SK-N-SH (cell line): Measurements from ENCODE around the gene EDA. TPM values are rescaled to one million over a fixed set of nuclear protein-coding genes. Genes with fewer than 3 reads are reported as not detected.

Experiments used
- CTCF ChIA-PET: fragments of 300-600, 350-600 bp; formaldehyde crosslinking; extraction: SDS; loops from one replicate; lab custom pipeline; 2021; lab: Yijun Ruan, JAX
- POLR2A ChIA-PET: fragments of 350-600 bp; sonication (Branson Sonifier 250); formaldehyde crosslinking; extraction: SDS; loops from one replicate; lab custom pipeline; 2020; ENCODE audit warnings: antibody characterized with exemption, inconsistent platforms; lab: Yijun Ruan, JAX
- DNase-seq: peaks from one replicate; pipeline ENCODE4 v3.0.0; 2012
- H2AFZ ChIP-seq: fragments of 200-600 bp; sonication (generic); 2 replicates; pipeline ENCODE4 v1.8.1; 2016; ENCODE audit warnings: antibody characterized with exemption, mild to moderate bottlenecking, low read depth
- H3F3A ChIP-seq: fragments of 200-600 bp; sonication (generic); replicated peaks from 2 replicates; pipeline ENCODE3; 2016; ENCODE audit warnings: antibody characterized with exemption, mild to moderate bottlenecking; ENCODE audit not compliant: insufficient read depth
- H3K27ac ChIP-seq, 2 experiments: fragments of 200-500 bp in 1 of 2; fragments of 200-600 bp in 1 of 2; sonication (Bioruptor generic) in 1 of 2; sonication (generic), shearing (Covaris generic) in 1 of 2; 2 replicates each; pipeline versions ENCODE4 v1.5.1 to v1.6.1; 2014 to 2016; ENCODE audit warnings: low read depth in 2 of 2, inconsistent platforms in 1 of 2, low read length in 1 of 2, mild to moderate bottlenecking in 1 of 2, mixed read lengths in 1 of 2
- H3K27me3 ChIP-seq: fragments of 200-600 bp; sonication (generic), shearing (Covaris generic); 2 replicates; pipeline ENCODE4 v1.6.1; 2016; ENCODE audit warnings: mixed run types; ENCODE audit not compliant: insufficient read depth
- H3K36me3 ChIP-seq, 2 experiments: fragments of 200-500 bp in 1 of 2; fragments of 200-600 bp in 1 of 2; sonication (Bioruptor generic) in 1 of 2; sonication (generic) in 1 of 2; replicated peaks in 1 of 2; 2 replicates each; pipeline versions ENCODE3 to v1.5.1; 2014 to 2016; ENCODE audit warnings: low read length in 1 of 2, mild to moderate bottlenecking in 1 of 2; ENCODE audit not compliant: insufficient read depth in 2 of 2, control insufficient read depth in 1 of 2
- H3K4me1 ChIP-seq, 2 experiments: fragments of 200-500 bp in 1 of 2; fragments of 200-600 bp in 1 of 2; sonication (Bioruptor generic) in 1 of 2; sonication (generic), shearing (Covaris generic) in 1 of 2; 2 replicates each; pipeline versions ENCODE4 v1.5.1 to v1.6.1; 2014 to 2016; ENCODE audit warnings: low read depth in 1 of 2, low read length in 1 of 2, mixed run types in 1 of 2; ENCODE audit not compliant: insufficient read depth in 2 of 2, control insufficient read depth in 1 of 2
- H3K4me2 ChIP-seq: fragments of 200-600 bp; sonication (generic), shearing (Covaris generic); 2 replicates; pipeline ENCODE4 v1.6.1; 2017; ENCODE audit warnings: mixed run types
- H3K4me3 ChIP-seq, 2 experiments: fragments of 200-500 bp in 1 of 2; fragments of 200-600 bp in 1 of 2; sonication (Bioruptor generic) in 1 of 2; sonication (generic), shearing (Covaris generic) in 1 of 2; 2 replicates each; pipeline versions ENCODE4 v1.5.1 to v1.8.1; 2014 to 2016; ENCODE audit warnings: low read depth in 2 of 2, inconsistent platforms in 1 of 2, low read length in 1 of 2, mild to moderate bottlenecking in 1 of 2, mixed read lengths in 1 of 2, moderate library complexity in 1 of 2
- H3K79me2 ChIP-seq: fragments of 200-600 bp; sonication (generic); 2 replicates; pipeline ENCODE4 v1.8.1; 2017; ENCODE audit warnings: mild to moderate bottlenecking; ENCODE audit not compliant: insufficient read depth
- H3K9ac ChIP-seq: fragments of 200-600 bp; sonication (generic); 2 replicates; pipeline ENCODE4 v1.6.1; 2017; ENCODE audit warnings: mixed run types
- H3K9me2 ChIP-seq: fragments of 200-600 bp; sonication (generic); 2 replicates; pipeline ENCODE4 v1.6.1; 2017; ENCODE audit warnings: mixed run types
- H3K9me3 ChIP-seq: fragments of 200-600 bp; sonication (generic); 2 replicates; pipeline ENCODE4 v1.6.1; 2017; ENCODE audit warnings: mixed run types, mild to moderate bottlenecking, moderate library complexity
- H4K20me1 ChIP-seq: fragments of 200-600 bp; sonication (generic); 2 replicates; pipeline ENCODE4 v1.6.1; 2017; ENCODE audit warnings: mild to moderate bottlenecking, mixed run types; ENCODE audit not compliant: insufficient read depth
- ELF1 ChIP-seq: IDR thresholded peaks from 2 replicates; pipeline ENCODE4 v1.4.0; 2012
- EZH2phosphoT487 ChIP-seq: fragments of 200-600 bp; sonication (generic); IDR thresholded peaks from 2 replicates; pipeline ENCODE4 v1.6.1; 2017; ENCODE audit warnings: low read depth, mixed run types, mild to moderate bottlenecking, antibody characterized with exemption, moderate library complexity, borderline replicate concordance
- FOSL2 ChIP-seq: IDR thresholded peaks from 2 replicates; pipeline ENCODE4 v1.4.0; 2012; ENCODE audit warnings: low read depth, mild to moderate bottlenecking, moderate library complexity, borderline replicate concordance
- FOXJ3 ChIP-seq: sonication (generic); formaldehyde crosslinking; IDR thresholded peaks from 2 replicates; pipeline ENCODE4 v1.5.1; 2020; ENCODE audit warnings: mild to moderate bottlenecking, missing genetic modification reagents
- GATA2 ChIP-seq: sonication (generic); formaldehyde crosslinking; IDR thresholded peaks from 2 replicates; pipeline ENCODE4 v1.5.0; 2020; ENCODE audit warnings: mild to moderate bottlenecking, missing genetic modification reagents
- IRF3 ChIP-seq: fragments of 150-350 bp; IDR thresholded peaks from 2 replicates; pipeline ENCODE4 v1.6.1; 2016; ENCODE audit warnings: mild to moderate bottlenecking, low read depth, low read length
- JUND ChIP-seq: IDR thresholded peaks from 2 replicates; pipeline ENCODE4 v1.4.0; 2012
- MAX ChIP-seq: IDR thresholded peaks from 2 replicates; pipeline ENCODE4 v1.4.0; 2012; ENCODE audit warnings: low read depth
- MEF2A ChIP-seq: IDR thresholded peaks from 2 replicates; pipeline ENCODE4 v1.4.0; 2012; ENCODE audit warnings: low read depth, borderline replicate concordance
- NRF1 ChIP-seq: IDR thresholded peaks from 2 replicates; pipeline ENCODE4 v1.6.1; 2012; ENCODE audit warnings: low read depth, mild to moderate bottlenecking, low read length
- REST ChIP-seq: IDR thresholded peaks from 2 replicates; pipeline ENCODE4 v1.6.1; 2012; ENCODE audit warnings: mild to moderate bottlenecking, low read depth, low read length, moderate library complexity
- RFX5 ChIP-seq: IDR thresholded peaks from 2 replicates; pipeline ENCODE4 v1.6.1; 2012; ENCODE audit warnings: mild to moderate bottlenecking, improper control_type of control experiment, low read length
- SIN3A ChIP-seq: IDR thresholded peaks from 2 replicates; pipeline ENCODE4 v1.6.1; 2012; ENCODE audit warnings: low read depth, mild to moderate bottlenecking, low read length, moderate library complexity, borderline replicate concordance
- SMC3 ChIP-seq: IDR thresholded peaks from 2 replicates; pipeline ENCODE4 v1.6.1; 2012; ENCODE audit warnings: low read depth, low read length, improper control_type of control experiment
- TCF12 ChIP-seq: IDR thresholded peaks from 2 replicates; pipeline ENCODE4 v1.4.0; 2012
- TEAD4 ChIP-seq: IDR thresholded peaks from 2 replicates; pipeline ENCODE4 v1.4.0; 2012; ENCODE audit warnings: mild to moderate bottlenecking, borderline replicate concordance; ENCODE audit not compliant: insufficient read depth
- USF2 ChIP-seq: fragments of 150-350 bp; IDR thresholded peaks from 2 replicates; pipeline ENCODE4 v1.6.1; 2017; ENCODE audit warnings: antibody characterized with exemption, low read length, low read depth, borderline replicate concordance
- WGBS: methylation state at CpG from one replicate; pipeline ENCODE4 v1.1.6; 2017; ENCODE audit warnings: low lambda C conversion rate; 5-methylcytosine and 5-hydroxymethylcytosine counted together
- polyA plus RNA-seq, 3 experiments: library from polyadenylated mRNA; depleted of rRNA; stranded (reverse); fragments of >200 nt; gene quantifications; 2 replicates each; pipeline ENCODE4 v1.2.3, GENCODE V29; 2012
- TF ChIP-seq, protein P1 (sequence below): IDR thresholded peaks from 2 replicates; pipeline ENCODE4; 2012

Gene EDA
- polyA plus RNA-seq, 1 of the 3 experiments (the other 2 are of a cell fraction), result 0.02 TPM

DNA sequence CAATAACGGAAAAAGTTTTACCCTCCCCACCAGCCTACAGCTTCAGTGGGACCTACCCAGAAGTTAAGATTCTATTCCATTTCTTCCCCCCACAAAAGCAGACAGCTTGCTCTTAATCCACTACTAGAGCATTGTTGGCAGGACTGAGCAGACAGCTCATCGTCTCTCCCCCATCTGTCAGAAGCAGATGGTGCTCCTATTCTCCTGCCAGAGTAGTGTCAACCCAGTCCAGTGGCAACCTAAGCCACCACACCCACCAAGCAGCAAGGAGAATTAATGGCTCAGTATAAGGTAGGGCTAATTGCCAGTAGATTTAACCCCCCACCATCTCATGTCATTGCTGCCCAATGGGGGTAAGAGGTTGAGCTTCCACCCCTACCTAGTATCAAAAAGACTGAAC, 371.8 kb downstream of the EDA start:
- H3K27me3 ChIP-seq, result no peaks in the 10 kb centered on the region; the same call in 1 of the 2 replicates
- H3F3A ChIP-seq, result no peaks in the 10 kb centered on the region
- WGBS, result 12% methylated on average over 2 of the region's 2 CpGs
- H3K9me2 ChIP-seq, result no peaks in the 10 kb centered on the region
- H3K9me3 ChIP-seq, result no peaks in the 10 kb centered on the region
- H2AFZ ChIP-seq, result no peak overlapping the region
- ChIA-PET POLR2A (no interaction called here), CTCF (interaction anchor here (0.6 kb wide), 1 partner anchor 717 kb away, joined by 3 read pairs; no protein-coding TSS in a partner anchor)
- no peak for DNase-seq
- no peak for TF ChIP-seq TEAD4
- TF ChIP-seq SMC3, result no peak
- TF ChIP-seq GATA2 (CRISPR knock-in tag), result no peak
- TF ChIP-seq ELF1, result no peak
- TF ChIP-seq IRF3, result no peak
- no peak for TF ChIP-seq USF2
- no peak for TF ChIP-seq TCF12
- TF ChIP-seq NRF1, result no peak
- TF ChIP-seq, protein P1, sequence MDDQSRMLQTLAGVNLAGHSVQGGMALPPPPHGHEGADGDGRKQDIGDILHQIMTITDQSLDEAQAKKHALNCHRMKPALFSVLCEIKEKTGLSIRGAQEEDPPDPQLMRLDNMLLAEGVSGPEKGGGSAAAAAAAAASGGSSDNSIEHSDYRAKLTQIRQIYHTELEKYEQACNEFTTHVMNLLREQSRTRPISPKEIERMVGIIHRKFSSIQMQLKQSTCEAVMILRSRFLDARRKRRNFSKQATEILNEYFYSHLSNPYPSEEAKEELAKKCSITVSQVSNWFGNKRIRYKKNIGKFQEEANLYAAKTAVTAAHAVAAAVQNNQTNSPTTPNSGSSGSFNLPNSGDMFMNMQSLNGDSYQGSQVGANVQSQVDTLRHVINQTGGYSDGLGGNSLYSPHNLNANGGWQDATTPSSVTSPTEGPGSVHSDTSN, result no peak
- no peak for TF ChIP-seq REST
- H3K4me1 ChIP-seq, result no peaks in the 10 kb centered on the region
- H3K27ac ChIP-seq, result no peak overlapping the region
- no peak overlapping the region for H3K9ac ChIP-seq
- no peak overlapping the region for H3K4me2 ChIP-seq
- no peaks in the 10 kb centered on the region for H3K79me2 ChIP-seq
- H4K20me1 ChIP-seq, result no peaks in the 10 kb centered on the region
- no peaks in the 10 kb centered on the region for H3K36me3 ChIP-seq
- H3K4me3 ChIP-seq, result no peak overlapping the region

DNA sequence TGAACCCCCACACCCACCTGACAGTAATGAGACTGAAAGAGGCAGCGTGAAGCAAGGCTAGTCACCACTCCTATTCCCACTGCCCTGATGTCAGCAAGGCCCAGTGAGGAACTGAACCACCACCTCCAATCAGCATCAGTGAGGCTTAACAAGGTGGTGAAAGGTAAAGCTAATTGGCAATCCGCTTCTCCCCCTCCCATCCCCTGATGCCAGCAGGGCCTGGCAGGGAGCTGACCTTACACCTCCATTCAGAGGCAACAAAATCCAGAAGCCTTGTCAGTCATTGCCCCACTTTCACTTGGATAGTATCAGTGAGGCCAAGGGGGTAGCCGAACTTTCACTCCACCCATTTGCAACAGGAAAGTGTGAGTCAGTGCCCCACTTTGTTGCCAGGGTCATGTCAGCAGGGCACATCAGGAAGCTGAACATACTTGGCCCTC, 373.1 kb downstream of the EDA start:
- Histone ChIP-seq H3K9me2 (no peaks in the 10 kb centered on the region), H3K9ac (no peak overlapping the region), H2AFZ (no peak overlapping the region), H3K4me1 (no peaks in the 10 kb centered on the region), H3F3A (no peaks in the 10 kb centered on the region), H3K4me2 (no peak overlapping the region), H4K20me1 (no peaks in the 10 kb centered on the region), H3K27me3 (no peaks in the 10 kb centered on the region; the same call in 1 of the 2 replicates), H3K4me3 (no peak overlapping the region), H3K79me2 (no peaks in the 10 kb centered on the region), H3K27ac (no peak overlapping the region), H3K36me3 (no peaks in the 10 kb centered on the region), H3K9me3 (no peaks in the 10 kb centered on the region)
- POLR2A ChIA-PET, result no interaction called here
- CTCF ChIA-PET, result interaction anchor here (0.6 kb wide), 1 partner anchor 534 kb away, joined by 3 read pairs; no protein-coding TSS in a partner anchor
- DNase-seq, result no peak
- 7% methylated on average over 3 of the region's 3 CpGs for WGBS
- TF ChIP-seq SMC3 (no peak), EZH2phosphoT487 (no peak), SIN3A (no peak), FOXJ3 (CRISPR knock-in tag) (no peak), TCF12 (no peak), MAX (no peak), RFX5 (no peak), FOSL2 (no peak), MEF2A (no peak), JUND (no peak), USF2 (no peak)
